SU-DHL-6 (cell line): Measurements from ENCODE around the gene SUGCT.

Source experiments
- EZH2phosphoT487 ChIP-seq: fragments of 200-600 bp; sonication (generic), shearing (Covaris generic); conservative IDR thresholded peaks from 2 replicates; pipeline ENCODE4 v1.6.1; 2018; ENCODE audit warnings: mild to moderate bottlenecking, antibody characterized with exemption, low read length, moderate library complexity, mixed read lengths
- TF ChIP-seq, protein P1 (sequence below): fragments of 200-600 bp; sonication (generic); IDR thresholded peaks from one replicate; pipeline ENCODE4 v1.5.1; 2017; ENCODE audit warnings: antibody characterized with exemption, mild to moderate bottlenecking, low read length, moderate library complexity; ENCODE audit not compliant: insufficient read depth, poor library complexity, severe bottlenecking

DNA sequence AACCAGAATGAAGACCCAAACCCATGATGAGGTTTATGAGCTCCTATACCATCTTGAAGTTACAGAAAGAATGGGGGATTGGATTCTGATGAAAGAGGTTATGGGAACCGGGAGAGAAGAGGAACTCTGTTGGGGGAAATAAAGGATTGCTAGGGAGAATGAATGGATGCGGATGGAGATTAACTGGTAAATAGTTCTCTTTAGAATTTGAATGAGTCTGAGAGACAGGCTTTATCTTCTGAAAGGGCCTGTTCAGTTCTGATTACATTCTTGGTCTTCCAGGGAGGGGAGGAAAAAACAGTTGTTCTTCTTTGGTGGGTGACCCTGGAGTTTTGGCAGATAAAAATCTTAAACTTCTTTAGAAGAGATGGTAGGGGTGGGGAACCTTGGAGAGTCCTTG, 13.9 kb downstream of the SUGCT start:
- TF ChIP-seq, protein P1, sequence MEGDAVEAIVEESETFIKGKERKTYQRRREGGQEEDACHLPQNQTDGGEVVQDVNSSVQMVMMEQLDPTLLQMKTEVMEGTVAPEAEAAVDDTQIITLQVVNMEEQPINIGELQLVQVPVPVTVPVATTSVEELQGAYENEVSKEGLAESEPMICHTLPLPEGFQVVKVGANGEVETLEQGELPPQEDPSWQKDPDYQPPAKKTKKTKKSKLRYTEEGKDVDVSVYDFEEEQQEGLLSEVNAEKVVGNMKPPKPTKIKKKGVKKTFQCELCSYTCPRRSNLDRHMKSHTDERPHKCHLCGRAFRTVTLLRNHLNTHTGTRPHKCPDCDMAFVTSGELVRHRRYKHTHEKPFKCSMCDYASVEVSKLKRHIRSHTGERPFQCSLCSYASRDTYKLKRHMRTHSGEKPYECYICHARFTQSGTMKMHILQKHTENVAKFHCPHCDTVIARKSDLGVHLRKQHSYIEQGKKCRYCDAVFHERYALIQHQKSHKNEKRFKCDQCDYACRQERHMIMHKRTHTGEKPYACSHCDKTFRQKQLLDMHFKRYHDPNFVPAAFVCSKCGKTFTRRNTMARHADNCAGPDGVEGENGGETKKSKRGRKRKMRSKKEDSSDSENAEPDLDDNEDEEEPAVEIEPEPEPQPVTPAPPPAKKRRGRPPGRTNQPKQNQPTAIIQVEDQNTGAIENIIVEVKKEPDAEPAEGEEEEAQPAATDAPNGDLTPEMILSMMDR: no peak
- TF ChIP-seq EZH2phosphoT487: no peak
